Femur (tissue), 1 donor: ENCODE data around the gene CHST11.

Experiments
- DNase-seq: peaks from one replicate; pipeline ENCODE4 v3.0.0-alpha.2; 2017

Gene CHST11

DNA sequence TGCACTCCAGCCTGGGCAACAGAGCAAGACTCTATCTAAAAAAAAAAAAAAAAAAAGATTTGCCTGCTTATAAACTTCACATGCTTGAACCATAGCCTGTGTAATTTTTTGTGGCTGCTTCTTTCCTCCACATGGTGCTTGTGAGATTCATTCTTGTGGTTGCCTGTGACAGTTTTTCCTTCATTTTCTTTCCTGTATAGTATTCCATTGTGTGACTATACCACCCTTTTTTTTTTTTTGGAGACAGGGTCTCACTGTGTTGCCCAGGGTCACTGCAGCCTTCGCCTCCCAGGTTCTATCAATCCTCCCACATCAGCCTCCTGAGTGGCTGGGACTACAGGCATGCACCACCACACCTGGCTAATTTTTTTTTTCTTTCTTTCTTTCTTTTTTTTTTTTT is 22.6 kb upstream of the CHST11 start:
- no peak for DNase-seq

DNA sequence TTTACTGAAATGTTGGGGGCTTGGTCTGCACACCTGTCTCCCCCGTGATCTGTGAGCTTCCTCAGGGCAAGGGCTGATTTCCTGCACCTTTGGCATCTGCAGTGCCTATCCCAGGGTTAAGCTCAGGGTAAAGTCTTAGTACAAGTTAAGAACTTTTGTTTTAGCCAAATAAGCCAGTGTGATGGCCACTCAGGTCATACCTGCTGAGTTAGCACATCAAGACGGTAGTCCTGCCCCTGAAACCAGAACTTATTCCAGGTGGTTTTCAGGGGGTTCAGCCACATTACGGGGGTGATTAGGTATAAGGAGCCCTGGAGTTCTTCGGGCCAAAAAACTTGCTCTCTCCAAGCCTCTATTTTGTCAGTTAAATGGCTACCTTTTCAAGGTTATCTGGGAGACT is 21.6 kb upstream of the CHST11 start:
- no peak for DNase-seq

DNA sequence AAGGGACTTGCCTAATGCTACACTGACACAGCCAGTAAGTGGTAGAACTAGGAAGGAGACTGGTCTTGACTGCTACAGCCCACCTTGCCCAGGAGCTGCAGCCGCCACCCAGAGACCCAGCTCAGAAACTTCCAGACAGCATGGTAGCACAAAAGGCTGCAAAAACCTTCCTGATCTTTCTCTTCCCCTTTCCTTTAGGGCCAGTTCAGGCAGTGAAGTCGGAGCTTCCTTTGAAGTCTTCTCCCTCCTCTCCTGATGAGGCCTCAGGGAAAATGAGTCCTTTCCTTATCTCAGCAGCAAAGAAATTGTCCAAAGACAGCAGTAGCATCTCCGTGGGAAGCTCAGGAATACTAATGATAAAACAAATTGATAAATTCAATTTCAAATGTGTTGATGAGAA is 21.0 kb upstream of the CHST11 start:
- DNase-seq = no peak

DNA sequence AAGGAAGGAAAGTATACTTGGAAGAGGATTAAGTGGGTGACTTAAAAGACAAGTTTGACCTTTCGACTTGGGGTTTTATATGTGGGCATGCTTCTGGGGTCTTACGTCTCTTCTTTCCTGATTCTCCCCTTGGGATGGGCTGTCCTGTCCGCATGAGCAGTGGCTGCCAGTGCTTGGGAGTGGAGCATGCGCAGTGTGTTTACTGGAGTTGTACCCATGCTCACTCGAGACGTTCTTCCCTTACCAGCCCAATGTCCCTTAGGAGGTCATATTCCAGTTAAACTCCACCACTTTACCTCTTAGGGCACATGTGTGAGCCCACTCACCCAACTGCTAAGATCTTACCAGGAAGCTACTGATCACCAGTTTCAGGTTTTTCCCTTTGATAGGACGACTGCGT is 20.0 kb upstream of the CHST11 start:
- DNase-seq = no peak

DNA sequence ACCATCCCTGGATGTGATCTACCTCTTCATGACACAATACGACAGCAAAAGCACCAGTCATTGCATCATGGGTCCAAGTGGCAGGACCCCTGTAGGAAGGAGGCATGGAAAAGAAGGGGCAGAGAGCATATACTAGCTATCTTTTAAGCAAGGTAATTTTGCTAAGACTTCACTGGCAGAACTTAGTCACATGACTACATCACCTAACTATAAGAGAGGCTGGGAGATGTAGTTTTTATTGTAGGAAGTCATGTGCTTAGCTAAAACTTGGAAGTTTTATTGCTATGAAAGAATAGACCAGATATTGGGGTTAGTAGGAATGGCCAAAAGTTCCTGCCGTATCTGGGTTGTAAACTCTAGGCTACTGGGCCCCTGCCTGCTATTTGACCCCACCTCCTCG is 18.6 kb upstream of the CHST11 start:
- no peak for DNase-seq

DNA sequence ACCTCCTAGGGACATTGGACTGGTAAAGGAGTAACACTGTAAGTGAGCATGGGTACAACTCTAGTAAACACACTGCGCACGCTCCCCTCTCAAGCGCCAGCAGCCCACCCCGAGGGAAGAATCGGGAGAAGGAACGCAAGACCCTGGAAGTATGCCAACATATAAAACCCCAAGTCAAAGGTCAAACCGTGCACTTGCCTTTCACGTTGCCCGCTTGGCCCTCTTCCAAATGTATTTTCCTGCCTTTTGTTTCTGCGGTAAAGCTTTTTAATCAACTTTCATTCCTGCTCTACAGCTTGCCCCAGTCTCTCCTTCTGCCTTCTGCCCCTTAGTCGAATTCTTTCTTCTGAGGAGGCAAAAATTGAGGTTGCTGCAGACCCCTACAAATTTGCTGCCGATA is 17.6 kb upstream of the CHST11 start:
- no peak for DNase-seq

DNA sequence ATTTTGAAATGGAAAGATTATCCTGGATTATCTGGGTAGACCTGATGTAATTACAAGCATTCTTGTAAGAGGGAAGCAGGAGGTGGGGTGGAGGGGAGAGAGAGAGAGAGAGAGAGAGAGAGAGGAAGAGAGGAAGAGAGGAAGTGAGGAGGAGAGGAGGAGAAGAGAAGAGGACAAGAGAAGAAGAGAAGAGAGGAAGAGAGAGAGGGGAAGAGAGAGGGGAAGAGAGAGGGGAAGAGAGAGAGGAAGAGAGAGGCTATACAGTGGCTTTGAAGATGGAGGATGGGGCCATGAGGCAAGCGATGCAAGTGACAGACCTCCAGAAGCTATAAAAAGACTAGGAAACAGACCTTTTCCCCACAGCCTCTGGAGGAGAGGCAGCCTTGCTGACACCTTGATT is 13.7 kb upstream of the CHST11 start:
- DNase-seq = no peak

DNA sequence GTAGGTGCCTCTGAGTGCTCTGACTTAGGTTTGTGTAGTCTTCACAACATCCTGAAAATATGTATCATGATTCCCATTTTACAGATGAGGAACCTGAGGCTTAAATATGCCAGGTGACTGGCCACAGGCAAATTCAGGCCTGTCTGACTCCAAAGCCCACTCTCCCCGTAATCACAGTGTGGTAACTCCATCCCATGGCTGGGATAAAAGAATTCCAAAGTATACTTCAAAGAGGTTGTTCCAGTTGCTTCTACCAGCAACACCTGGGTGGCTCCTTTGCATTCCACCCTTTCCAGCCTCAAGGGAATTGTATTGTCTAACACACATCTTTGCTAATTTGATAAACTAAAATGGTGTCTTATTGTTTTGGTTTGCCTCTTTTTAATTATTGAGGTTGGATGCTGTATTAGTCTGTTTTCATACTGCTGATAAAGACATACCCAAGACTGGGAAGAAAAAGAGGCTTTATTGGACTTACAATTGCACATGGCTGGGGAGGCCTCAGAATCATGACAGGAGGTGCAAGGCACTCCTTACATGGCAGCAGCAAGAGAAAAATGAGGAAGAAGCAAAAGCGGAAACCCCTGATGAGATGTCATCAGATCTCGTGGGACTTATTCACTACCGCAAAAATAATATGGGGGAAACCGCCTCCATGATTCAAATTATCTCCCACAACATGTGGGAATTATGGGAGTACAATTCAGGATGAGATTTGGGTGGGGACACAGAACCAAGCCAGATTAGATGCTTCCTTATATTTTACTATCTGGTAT is 9.9 kb upstream of the CHST11 start:
- no peak for DNase-seq

DNA sequence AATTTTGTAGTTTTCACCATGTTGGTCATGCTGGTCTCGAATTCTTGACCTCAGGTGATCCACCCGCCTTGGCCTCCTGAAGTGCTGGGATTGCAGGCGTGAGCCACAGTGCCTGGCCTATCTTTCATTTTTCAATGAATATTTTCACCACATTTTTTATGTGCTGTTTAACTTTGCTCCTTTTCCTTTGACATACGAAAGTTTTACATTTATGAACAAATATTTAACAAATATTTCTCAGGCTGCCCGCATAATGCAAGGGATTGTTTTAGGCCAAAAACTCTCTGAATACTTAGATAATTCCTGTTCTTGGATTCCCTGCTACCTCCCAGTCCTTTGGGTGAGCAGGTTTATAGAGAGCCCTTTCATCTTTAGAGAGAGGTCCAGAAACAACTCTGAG is 8.7 kb upstream of the CHST11 start:
- DNase-seq = no peak

DNA sequence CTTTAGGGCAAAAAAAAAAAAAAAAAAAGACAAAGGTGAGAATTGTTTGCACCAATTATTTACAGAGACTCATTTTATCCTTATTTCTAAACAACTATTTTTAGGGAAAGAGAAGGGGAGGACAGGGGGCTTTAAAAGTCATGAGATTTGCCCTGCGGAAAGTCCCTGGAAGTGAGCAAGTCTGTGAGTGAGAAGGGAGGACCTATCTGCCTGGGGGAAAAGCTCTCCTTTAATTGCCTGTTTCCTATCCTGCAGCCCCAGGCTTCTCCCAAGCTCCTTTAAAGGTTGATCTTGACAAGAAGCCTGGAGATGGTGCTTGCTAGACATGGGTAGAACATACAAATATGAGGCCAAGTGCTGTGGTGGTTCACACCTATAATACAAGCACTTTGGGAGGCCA is 8.3 kb upstream of the CHST11 start:
- no peak for DNase-seq

DNA sequence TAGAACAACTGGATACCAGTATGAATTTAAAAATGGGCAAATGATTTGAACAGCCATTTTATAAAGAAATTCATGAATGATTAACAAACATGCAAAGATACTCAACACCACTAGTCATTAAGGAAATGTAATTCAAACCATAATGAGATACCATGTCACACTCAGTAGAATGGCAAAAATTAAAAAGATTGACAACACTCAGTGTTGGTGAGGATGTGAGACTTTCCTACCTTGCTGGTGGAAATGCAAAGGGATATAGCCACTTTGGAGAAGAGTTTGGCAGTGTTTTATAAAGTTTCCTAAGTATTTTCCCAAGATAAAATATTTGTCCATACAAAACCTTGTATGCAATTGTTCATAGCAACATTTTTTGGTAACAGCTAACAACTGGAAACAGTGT is 6.0 kb upstream of the CHST11 start:
- no peak for DNase-seq

DNA sequence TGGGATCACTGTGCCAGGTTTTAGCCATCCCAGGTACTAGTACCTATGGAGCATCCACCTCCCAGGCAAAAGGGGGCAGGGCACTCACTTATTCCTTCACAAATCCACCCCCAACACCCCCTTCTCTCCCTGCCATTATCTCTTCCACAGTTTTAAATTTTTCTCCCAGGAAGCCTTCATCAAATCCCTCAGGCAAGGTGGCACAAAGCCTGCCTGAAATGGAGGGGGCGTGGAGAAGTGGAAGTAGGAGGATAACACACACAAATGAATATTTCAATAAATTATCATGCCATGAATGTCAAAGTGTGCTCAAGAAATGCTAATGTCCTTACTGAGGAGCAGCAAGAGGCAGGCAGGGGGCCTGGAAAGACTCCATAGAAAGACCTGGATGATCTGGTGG is 4.7 kb upstream of the CHST11 start:
- no peak for DNase-seq

DNA sequence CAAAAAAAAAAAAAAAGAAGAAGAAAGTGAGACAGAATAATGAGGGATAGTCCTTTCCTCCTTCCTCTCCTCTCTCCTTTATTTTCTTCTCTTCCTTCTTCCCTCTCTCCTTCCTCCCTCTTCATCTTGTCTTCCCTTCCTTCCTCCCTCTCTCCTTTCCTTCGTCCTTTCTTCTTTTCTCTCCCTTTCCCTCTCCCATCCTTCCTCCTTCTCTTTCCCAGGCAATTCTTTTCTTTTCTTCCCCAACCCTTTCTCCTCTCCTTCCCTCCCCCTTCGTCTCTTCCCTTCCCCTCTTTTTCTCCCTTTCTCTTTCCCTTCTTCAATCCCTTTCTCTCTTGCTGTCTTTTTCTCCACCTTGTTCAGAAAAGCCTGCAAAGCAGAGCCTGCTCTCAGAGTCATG is 3.6 kb upstream of the CHST11 start:
- no peak for DNase-seq

DNA sequence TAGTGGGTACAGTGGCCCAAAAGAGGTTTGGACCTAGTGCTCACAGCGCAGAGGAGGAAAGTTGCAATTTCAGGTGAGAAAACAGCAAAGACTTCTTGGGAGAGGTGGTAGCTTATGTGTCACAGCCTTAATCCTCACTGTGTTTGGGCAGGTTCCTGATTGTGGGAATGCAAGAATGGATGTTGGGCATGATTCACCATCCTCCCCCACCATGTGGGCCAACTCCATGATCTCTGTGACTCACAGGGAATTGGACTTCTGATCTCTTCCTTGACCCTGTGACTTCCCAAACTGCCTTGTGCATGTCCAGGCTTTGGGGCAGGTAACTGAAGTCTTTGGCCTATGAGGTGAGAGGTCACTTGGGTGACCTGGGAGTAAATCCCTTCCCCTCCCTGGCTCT is 1.8 kb upstream of the CHST11 start:
- DNase-seq = no peak

DNA sequence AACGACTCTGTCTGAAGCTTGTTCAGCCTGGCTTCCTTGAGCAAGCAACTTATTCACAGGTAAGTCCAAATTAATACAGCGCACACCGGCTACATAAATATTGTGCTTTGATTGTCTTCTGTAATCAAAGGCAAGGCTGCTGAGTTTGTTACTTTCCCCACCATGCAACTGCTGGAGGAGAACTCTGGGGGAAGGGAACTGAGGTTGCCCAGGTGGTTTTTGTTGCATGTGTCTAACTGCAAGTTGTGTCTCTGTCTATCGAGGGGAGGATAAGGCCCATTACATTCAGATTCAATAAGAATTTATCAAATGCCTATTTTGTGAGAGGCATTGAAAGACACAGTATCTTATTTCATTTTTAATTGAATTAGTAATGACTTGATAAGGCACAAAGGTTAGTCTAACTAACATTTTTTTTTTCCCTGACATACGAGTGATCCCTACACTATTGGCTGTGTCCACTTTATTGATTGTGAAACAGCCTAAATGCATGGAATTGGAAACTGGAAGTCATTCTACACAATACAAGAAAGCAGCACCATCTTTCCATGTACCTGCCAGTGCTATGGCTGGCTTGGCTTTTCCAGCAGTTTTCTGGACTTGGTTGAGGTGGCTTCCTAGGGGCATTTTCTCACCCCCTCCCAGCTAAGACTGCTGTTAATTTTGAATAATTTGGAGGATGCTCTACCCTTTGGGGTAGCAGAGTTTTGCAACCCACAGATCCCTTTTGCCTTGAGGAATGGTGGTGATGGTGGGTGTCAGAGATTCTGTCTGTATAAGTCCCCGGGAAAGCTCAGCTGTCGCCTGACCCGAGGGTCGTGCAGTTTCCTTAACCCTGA is 951 bp upstream of the CHST11 start:
- DNase-seq = no peak

DNA sequence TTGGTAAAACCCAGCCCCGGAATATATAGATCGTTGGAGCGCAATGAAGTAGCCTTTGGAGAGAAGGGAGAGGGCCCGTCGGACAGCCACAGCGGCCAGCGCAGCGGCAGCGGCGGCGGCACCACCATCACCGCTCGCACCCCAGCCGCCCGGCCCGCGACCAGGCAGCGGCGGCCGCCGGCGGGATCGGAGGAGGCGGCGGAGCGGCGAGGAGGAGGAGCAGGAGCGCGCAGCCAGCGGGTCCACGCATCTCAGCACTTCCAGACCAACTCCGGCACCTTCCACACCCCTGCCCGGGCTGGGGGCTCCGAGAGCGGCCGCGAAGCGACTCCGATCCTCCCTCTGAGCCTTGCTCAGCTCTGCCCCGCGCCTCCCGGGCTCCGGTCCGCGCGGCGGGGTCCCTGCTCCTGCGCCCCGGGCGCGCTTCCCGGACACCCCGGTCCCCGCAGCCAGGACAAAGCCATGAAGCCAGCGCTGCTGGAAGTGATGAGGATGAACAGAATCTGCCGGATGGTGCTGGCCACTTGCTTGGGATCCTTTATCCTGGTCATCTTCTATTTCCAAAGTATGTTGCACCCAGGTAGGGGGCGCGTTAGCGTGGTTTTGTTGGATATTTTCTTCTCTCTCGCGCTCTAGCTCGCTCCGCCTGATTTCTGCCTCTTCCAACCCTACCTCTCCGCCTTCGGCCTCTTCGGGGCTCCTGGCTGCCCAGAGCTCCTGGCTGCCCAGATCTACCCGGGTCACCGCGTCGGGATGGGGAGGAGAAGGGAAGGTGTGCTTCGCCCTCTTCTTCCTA is 400 bp downstream of the CHST11 start:
- DNase-seq = peak; percentile 83

DNA sequence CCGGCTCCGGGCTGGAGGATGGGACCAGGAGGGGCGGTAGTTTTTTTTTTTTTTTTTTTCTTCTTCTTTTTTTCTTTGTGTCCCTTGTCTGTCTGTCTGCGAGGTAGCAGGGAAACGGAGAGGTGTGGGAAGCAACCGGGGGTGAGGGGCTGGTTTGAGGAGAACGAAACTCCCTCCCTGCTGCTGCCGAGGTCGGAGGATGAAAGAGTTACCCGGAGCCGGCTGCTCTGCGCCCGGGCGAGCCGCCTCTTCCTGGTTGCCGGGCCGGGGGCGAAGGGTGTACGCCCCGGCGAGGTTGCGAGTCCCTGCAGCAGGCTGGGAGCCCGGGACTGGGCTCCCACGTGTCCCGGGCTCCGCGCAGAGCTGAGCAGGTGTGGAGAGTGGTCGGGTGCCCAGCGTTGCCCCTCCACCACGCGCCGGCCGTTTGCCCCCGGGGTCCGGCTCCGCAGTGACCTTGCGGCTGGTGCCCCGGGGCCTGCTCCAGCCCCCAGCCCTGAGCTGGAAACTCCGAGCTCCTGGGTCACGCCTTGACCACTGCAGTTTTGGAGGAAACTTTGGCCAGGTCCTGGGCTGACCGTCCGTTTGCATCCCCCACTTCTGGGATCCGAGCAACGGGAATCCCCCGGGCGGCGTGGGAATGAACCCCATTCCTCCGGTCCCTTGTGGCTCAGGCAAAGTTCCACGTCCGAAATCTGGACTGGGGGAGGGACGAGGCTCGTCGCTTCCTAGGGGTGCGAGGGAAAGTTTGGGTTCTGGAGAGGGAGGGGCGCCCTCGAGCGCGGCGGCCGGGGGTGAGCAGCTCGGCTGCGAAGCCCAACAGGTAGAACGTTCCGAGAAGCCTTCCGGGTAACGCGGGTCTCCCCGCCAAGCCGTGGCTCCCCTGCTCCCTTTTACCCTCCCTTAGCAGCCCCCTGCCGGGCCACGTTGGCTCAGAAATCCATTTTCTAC is 1.3 kb downstream of the CHST11 start:
- peak; percentile 48 for DNase-seq

DNA sequence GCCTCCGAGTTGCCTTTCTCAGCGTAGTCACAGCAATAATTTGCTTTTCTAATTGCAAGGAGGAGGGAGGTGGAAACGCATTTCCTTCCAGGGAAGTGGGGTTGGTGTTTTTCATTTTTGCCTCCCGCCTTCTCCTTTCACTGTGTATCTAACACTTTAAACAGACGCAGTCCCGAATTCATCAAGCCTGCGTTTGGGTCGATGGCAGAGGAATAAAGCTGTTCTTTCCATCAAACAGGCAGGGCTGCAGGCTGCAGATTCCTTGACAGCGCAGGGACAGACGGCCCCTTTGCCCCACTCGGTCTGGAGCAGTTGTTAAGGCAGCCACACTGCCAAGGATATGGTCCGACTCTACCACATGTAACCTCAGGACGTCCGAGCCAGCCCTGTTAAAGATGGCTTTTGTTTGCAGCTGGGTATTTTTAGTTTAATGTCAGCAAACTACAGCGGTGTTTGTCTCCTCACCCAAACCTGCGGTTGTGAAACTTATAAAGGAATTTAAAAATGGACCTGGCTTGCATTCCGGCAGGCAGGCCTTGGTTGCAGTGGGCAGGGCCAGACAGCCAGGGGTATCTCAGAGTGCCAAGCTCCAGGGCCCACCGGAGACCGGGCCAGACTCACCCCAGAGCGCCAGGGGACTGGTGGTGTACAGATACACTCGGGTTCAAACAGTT is 2.1 kb downstream of the CHST11 start:
- DNase-seq = peak; percentile 75

DNA sequence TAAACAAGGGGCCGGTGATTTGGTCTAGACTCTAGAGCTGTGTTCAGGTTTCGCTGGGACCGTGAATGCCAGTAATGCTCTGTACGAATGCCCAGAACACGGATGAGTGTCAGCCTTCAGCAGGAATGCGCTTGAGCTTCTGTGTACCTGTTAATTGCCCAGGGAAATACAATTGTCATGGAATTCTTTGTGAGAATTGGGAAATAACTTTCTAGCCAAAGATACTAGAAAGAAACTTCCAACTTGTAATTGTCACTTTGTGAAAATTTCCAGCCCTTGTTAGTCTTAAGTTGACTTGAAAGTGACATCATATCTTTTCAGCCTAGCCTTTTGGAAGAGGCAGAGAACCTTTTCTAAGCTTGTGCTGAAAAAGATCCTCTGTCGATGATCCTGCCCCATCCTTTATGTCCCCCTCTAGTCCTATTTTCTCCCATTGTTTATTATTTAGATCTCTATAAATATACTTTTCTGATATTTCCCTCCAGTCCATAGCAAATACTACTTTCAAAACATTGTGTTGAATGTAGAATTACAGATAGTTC is 2.7 kb downstream of the CHST11 start:
- no peak for DNase-seq

DNA sequence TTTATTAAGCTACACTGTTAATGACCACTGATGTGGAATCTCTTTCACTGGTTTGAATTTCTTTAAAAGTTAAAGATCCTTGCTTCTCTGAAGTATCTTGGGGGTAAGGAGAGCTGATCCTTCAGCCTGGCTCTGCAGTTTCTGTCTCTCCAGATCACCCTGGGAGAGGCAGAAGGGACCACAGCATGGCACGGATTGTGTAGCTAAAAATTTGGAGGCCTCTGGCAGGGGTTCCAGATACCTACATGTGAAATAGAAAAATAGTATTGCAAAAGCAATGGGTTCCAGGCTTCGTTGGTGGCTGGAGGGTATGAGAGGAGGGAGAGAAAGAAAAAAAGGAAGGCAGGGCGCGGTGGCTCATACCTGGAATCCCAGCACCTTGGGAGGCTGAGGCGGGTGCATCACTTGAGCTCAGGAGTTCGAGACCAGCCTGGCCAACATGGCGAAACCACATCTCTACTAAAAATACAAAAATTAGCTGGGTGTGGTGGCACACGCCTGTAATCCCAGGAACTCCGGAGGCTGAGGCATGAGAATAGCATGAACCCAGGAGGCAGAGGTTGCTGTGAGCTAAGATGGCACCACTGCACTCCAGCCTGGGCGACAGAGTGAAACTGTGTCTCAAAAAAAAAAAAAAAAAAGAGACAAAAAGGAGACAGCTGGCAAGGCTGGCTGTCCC is 3.4 kb downstream of the CHST11 start:
- DNase-seq = no peak
